Measurements from ENCODE around the gene SLC44A5.
"Not testable (repeated sequence)": the region's sequence is repeated elsewhere in the genome, so short reads cannot be mapped to it uniquely, and the experiment has no call there.

Gene SLC44A5

DNA sequence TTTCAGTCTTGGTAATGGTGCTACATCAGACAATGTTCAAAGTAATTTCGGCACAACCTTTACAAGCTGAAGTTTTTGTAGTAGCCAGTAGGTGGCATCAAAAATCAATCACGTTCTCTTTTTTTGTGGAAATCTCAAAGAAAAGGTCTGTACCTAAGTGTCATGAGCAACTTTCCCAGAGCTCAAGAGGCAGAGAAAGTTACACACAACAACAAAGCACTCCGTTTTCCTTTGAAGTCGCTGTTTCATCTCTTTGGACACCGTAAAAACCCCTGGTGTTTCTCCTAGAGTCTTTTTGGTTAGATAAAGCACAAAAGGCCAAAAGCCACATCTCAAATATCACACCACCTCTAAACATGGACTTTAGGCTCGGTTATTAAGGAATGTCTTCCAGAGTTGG is 345.1 kb downstream of the SLC44A5 start:
- H3K9ac ChIP-seq (ENCODE audit: low read depth, low read length), result no peak overlapping the region
- ATAC-seq (ENCODE audit: insufficient read depth, low read depth) (peak; percentile 31; the same call in 2 of the 3 replicates), DNase-seq (no peak)
- no peaks in the 10 kb centered on the region for H3K27me3 ChIP-seq (ENCODE audit: insufficient read depth, low read length, poor library complexity)
- H3K4me2 ChIP-seq (ENCODE audit: insufficient read depth, low read length), result no peak overlapping the region
- H3K4me1 ChIP-seq (ENCODE audit: insufficient read depth, low read length), result no peaks in the 10 kb centered on the region
- H3K9me3 ChIP-seq (ENCODE audit: insufficient read depth, low read length, severe bottlenecking), result no peaks in the 10 kb centered on the region
- TF ChIP-seq EZH2 (IDR thresholded peaks at IDR 0.05; ENCODE audit: borderline replicate concordance, low read depth, low read length, severe bottlenecking), result no peak
- TF ChIP-seq, protein P1, sequence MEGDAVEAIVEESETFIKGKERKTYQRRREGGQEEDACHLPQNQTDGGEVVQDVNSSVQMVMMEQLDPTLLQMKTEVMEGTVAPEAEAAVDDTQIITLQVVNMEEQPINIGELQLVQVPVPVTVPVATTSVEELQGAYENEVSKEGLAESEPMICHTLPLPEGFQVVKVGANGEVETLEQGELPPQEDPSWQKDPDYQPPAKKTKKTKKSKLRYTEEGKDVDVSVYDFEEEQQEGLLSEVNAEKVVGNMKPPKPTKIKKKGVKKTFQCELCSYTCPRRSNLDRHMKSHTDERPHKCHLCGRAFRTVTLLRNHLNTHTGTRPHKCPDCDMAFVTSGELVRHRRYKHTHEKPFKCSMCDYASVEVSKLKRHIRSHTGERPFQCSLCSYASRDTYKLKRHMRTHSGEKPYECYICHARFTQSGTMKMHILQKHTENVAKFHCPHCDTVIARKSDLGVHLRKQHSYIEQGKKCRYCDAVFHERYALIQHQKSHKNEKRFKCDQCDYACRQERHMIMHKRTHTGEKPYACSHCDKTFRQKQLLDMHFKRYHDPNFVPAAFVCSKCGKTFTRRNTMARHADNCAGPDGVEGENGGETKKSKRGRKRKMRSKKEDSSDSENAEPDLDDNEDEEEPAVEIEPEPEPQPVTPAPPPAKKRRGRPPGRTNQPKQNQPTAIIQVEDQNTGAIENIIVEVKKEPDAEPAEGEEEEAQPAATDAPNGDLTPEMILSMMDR (IDR thresholded peaks at IDR 0.05; ENCODE audit: borderline replicate concordance, extremely low read depth, low read length, poor library complexity, severe bottlenecking), result peak; percentile 76
- H3K36me3 ChIP-seq (ENCODE audit: insufficient read depth, low read length), result no peaks in the 10 kb centered on the region
- no peaks in the 10 kb centered on the region for H4K20me1 ChIP-seq (ENCODE audit: insufficient read depth, low read length)
- H3K4me3 ChIP-seq (ENCODE audit: low read depth in 1 of 2, low read length in 2 of 2), result no peak overlapping the region
- H3K79me2 ChIP-seq (ENCODE audit: insufficient read depth, low read length), result no peaks in the 10 kb centered on the region
- no peak overlapping the region for H2AFZ ChIP-seq (ENCODE audit: low read depth, low read length)
- no peak overlapping the region for H3K27ac ChIP-seq (ENCODE audit: low read length)

DNA sequence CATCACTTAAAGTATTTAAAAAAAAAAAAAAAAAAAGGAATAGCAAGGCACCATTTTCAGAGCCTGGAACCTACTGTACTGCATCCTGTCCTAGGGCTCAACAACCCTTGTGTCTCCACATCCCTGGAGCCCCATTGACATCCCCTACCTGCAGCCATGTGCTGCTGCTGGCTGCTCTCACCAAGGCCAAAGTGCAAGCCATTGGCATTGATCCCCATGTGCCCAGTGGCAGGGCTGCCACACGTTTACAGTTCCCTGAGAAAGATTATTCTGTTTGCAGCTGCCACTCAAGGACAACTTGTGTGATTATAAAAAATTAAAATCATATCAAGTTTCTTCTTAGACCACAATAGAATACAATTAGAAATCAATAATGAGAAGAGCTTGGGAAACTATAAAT is 346.8 kb downstream of the SLC44A5 start:
- Histone ChIP-seq H3K27ac (ENCODE audit: low read length) (no peak overlapping the region), H3K4me2 (ENCODE audit: insufficient read depth, low read length) (no peak overlapping the region), H3K4me3 (ENCODE audit: low read depth in 1 of 2, low read length in 2 of 2) (no peak overlapping the region), H3K4me1 (ENCODE audit: insufficient read depth, low read length) (no peaks in the 10 kb centered on the region), H2AFZ (ENCODE audit: low read depth, low read length) (no peak overlapping the region), H3K9ac (ENCODE audit: low read depth, low read length) (no peak overlapping the region), H3K9me3 (ENCODE audit: insufficient read depth, low read length, severe bottlenecking) (no peaks in the 10 kb centered on the region), H3K27me3 (ENCODE audit: insufficient read depth, low read length, poor library complexity) (no peaks in the 10 kb centered on the region), H3K79me2 (ENCODE audit: insufficient read depth, low read length) (no peaks in the 10 kb centered on the region), H4K20me1 (ENCODE audit: insufficient read depth, low read length) (no peaks in the 10 kb centered on the region), H3K36me3 (ENCODE audit: insufficient read depth, low read length) (no peaks in the 10 kb centered on the region)
- DNase-seq (no peak), ATAC-seq (ENCODE audit: insufficient read depth, low read depth) (no peak)
- no peak for TF ChIP-seq EZH2 (IDR thresholded peaks at IDR 0.05; ENCODE audit: borderline replicate concordance, low read depth, low read length, severe bottlenecking)
- TF ChIP-seq, protein P1 (IDR thresholded peaks at IDR 0.05; ENCODE audit: borderline replicate concordance, extremely low read depth, low read length, poor library complexity, severe bottlenecking), result no peak

DNA sequence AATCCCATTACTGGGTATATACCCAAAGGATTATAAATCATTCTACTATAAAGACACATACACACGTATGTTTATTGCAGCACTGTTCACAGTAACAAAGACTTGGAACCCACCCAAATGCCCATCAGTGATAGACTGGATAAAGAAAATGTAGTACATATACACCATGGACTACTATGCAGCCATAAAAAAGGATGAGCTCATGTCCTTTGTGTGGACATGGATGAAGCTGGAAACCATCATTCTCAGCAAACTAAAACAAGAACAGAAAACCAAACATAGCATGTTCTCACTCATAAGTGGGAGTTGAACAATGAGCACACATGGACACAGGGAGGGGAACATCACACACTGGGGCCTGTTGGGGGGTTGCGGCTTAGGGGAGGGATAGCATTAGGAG is 347.3 kb downstream of the SLC44A5 start:
- not testable (repeated sequence) for ATAC-seq (ENCODE audit: insufficient read depth, low read depth)

DNA sequence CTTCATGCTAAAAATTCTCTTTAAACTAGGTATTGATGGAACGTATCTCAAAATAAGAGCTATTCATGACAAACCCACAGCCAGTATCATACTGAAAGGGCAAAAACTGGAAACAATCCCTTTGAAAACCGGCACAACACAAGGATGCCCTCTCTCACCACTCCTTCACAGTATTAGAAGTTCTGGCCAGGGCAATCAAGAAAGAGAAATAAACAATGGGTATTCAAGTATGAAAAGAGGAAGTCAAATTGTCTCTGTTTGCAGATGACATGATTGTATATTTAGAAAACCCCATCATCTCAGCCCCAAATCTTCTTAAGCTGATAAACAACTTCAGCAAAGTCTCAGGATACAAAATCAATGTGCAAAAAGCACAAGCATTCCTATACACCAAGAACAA is 349.0 kb downstream of the SLC44A5 start:
- not testable (repeated sequence) for H3K9ac ChIP-seq (ENCODE audit: low read depth, low read length); H2AFZ ChIP-seq (ENCODE audit: low read depth, low read length); H3K27me3 ChIP-seq (ENCODE audit: insufficient read depth, low read length, poor library complexity); H3K4me1 ChIP-seq (ENCODE audit: insufficient read depth, low read length); H3K9me3 ChIP-seq (ENCODE audit: insufficient read depth, low read length, severe bottlenecking); H3K27ac ChIP-seq (ENCODE audit: low read length); H3K79me2 ChIP-seq (ENCODE audit: insufficient read depth, low read length); H3K4me2 ChIP-seq (ENCODE audit: insufficient read depth, low read length); H4K20me1 ChIP-seq (ENCODE audit: insufficient read depth, low read length); ATAC-seq (ENCODE audit: insufficient read depth, low read depth); H3K36me3 ChIP-seq (ENCODE audit: insufficient read depth, low read length); H3K4me3 ChIP-seq (ENCODE audit: low read depth in 1 of 2, low read length in 2 of 2); DNase-seq

More for the DNA sequence above, 347.3 kb downstream of the SLC44A5 start:
- H3K4me1 ChIP-seq (ENCODE audit: insufficient read depth, low read length); H3K27me3 ChIP-seq (ENCODE audit: insufficient read depth, low read length, poor library complexity); DNase-seq; H3K27ac ChIP-seq (ENCODE audit: low read length); H3K79me2 ChIP-seq (ENCODE audit: insufficient read depth, low read length); H3K9ac ChIP-seq (ENCODE audit: low read depth, low read length); H3K9me3 ChIP-seq (ENCODE audit: insufficient read depth, low read length, severe bottlenecking); H3K4me3 ChIP-seq (ENCODE audit: low read depth in 1 of 2, low read length in 2 of 2); H3K36me3 ChIP-seq (ENCODE audit: insufficient read depth, low read length); H4K20me1 ChIP-seq (ENCODE audit: insufficient read depth, low read length); H3K4me2 ChIP-seq (ENCODE audit: insufficient read depth, low read length); H2AFZ ChIP-seq (ENCODE audit: low read depth, low read length): not testable (repeated sequence)
